Hepatocyte (in vitro differentiated cells): ENCODE results near the gene MYO1A.

Experiments used
- CTCF ChIP-seq: fragments of 200-600 bp; sonication (generic); IDR thresholded peaks from 2 replicates; pipeline ENCODE4 v1.5.1; 2016; ENCODE audit warnings: antibody characterized with exemption, mild to moderate bottlenecking; ENCODE audit not compliant: poor library complexity
- EZH2 ChIP-seq: fragments of 200-600 bp; sonication (generic); IDR thresholded peaks from 2 replicates; pipeline ENCODE4 v1.6.1; 2016; ENCODE audit warnings: antibody characterized with exemption, mild to moderate bottlenecking, borderline replicate concordance

- TF ChIP-seq CTCF (no peak), EZH2 (no peak)
Measured at GRCh38 chr12:57049890-57050289, at the start of gene MYO1A.
